Fibroblast of the conjunctiva (primary cell): ENCODE results near the gene RSPRY1.

ENCODE experiments used
- DNase-seq: peaks from one replicate; pipeline ENCODE4 v3.0.0-alpha.2; 2010; ENCODE audit warnings: low read depth

Gene RSPRY1

GRCh38 chr16:57185945-57186871 lies at the start of gene RSPRY1, which contains the start of gene PSME3IP1:
Gene RSPRY1, plus strand, starts transcription at chr16:57186329. Its CDS starts 18,330 bp downstream, at chr16:57204659.
Gene PSME3IP1, minus strand, starts transcription at chr16:57186039. Its CDS starts 12,185 bp downstream, at chr16:57173854.
- peak; percentile 99 for DNase-seq

GRCh38 chr16:57137043-57137442 lies 49.1 kb upstream of the RSPRY1 start:
- DNase-seq = no peak

GRCh38 chr16:57137566-57138273 lies 48.4 kb upstream of the RSPRY1 start:
- no peak for DNase-seq

- DNase-seq = no peak
Measured at GRCh38 chr16:57138281-57138935, 47.7 kb upstream of the RSPRY1 start.

- no peak for DNase-seq
Measured at GRCh38 chr16:57140931-57141668, 45.0 kb upstream of the RSPRY1 start.

- DNase-seq = no peak
Measured at GRCh38 chr16:57141822-57142631, 44.1 kb upstream of the RSPRY1 start.

GRCh38 chr16:57143149-57143921 lies 42.8 kb upstream of the RSPRY1 start:
- DNase-seq = no peak

GRCh38 chr16:57144027-57144426 lies 42.1 kb upstream of the RSPRY1 start:
- DNase-seq = no peak

GRCh38 chr16:57145046-57146021 lies 40.8 kb upstream of the RSPRY1 start:
- no peak for DNase-seq

GRCh38 chr16:57146040-57146647 lies 40.0 kb upstream of the RSPRY1 start:
- DNase-seq = no peak

GRCh38 chr16:57146735-57147134 lies 39.4 kb upstream of the RSPRY1 start:
- DNase-seq = no peak

GRCh38 chr16:57147381-57148221 lies 38.5 kb upstream of the RSPRY1 start:
- DNase-seq = peak; percentile 27

- no peak for DNase-seq
Measured at GRCh38 chr16:57148481-57148880, 37.6 kb upstream of the RSPRY1 start.

GRCh38 chr16:57149391-57149790 lies 36.7 kb upstream of the RSPRY1 start:
- DNase-seq = no peak

GRCh38 chr16:57150682-57151330 lies 35.3 kb upstream of the RSPRY1 start:
- DNase-seq = no peak

- DNase-seq = no peak
Measured at GRCh38 chr16:57151369-57151768, 34.8 kb upstream of the RSPRY1 start.
